Tibial nerve (tissue), 4 donors: ENCODE data around the gene SNCG. TPM values are rescaled to one million over a fixed set of nuclear protein-coding genes. Genes with fewer than 3 reads are reported as not detected.

Experiments
- DNase-seq, 2 donors: peaks; one replicate each; pipeline ENCODE4 v3.0.0-alpha.2; 2019; ENCODE audit warnings: low spot score in 2 of 2
- H3K27ac ChIP-seq, 4 donors: fragments of 200-600 bp; sonication (generic) in 3 of 4; one replicate each; pipeline ENCODE4 v1.5.1; 2017 to 2019; ENCODE audit warnings: mild to moderate bottlenecking in 1 of 4
- H3K27me3 ChIP-seq, 2 donors: fragments of 200-600 bp; sonication (generic) in 1 of 2; one replicate each; pipeline versions ENCODE4 v1.5.1 to v1.6.0; 2017 to 2019
- H3K36me3 ChIP-seq, 3 donors: fragments of 200-600 bp; sonication (generic); one replicate each; pipeline ENCODE4 v1.5.1; 2018 to 2019
- H3K4me1 ChIP-seq, 4 donors: fragments of 200-600 bp; sonication (generic) in 3 of 4; one replicate each; pipeline ENCODE4 v1.5.1; 2017 to 2019
- H3K4me3 ChIP-seq, 4 donors: fragments of 200-600 bp; sonication (generic) in 3 of 4; one replicate each; pipeline ENCODE4 v1.5.1; 2017 to 2019; ENCODE audit warnings: mild to moderate bottlenecking in 1 of 4, moderate library complexity in 1 of 4
- H3K9me3 ChIP-seq, 4 donors: fragments of 200-600 bp; sonication (generic) in 3 of 4; one replicate each; pipeline ENCODE4 v1.5.1; 2017 to 2019
- EP300 ChIP-seq, 2 donors: sonication (generic); formaldehyde crosslinking; IDR thresholded peaks; one replicate each; pipeline ENCODE4 v1.6.1; 2017; ENCODE audit warnings: antibody characterized with exemption in 2 of 2, mild to moderate bottlenecking in 1 of 2
- POLR2A ChIP-seq, 2 donors: fragments of 450-650 bp; IDR thresholded peaks; one replicate each; pipeline ENCODE4 v1.6.1; 2017; ENCODE audit warnings: antibody characterized with exemption in 2 of 2, mild to moderate bottlenecking in 2 of 2, moderate library complexity in 2 of 2
- WGBS, 2 donors: methylation state at CpG; one replicate each; pipeline ENCODE4 v1.1.5; 2018; 5-methylcytosine and 5-hydroxymethylcytosine counted together
- total RNA-seq, 4 donors: library from RNA; depleted of rRNA; stranded (reverse); fragments of >200 nt; gene quantifications; one replicate each; pipeline ENCODE4 v1.1.0, GENCODE V29; 2016
- TF ChIP-seq, protein P1 (sequence below), 5 experiments: fragments of 200-600 bp in 3 of 5; fragments of 450-650 bp in 2 of 5; sonication (generic) in 3 of 5; IDR thresholded peaks; one replicate each; pipeline ENCODE4 v1.5.1; 2016 to 2019; ENCODE audit warnings: antibody characterized with exemption in 5 of 5, mild to moderate bottlenecking in 3 of 5, moderate library complexity in 2 of 5

The SNCG gene
- total RNA-seq, 4 donors from 2014 or later: 86.1 to 213 (median 119) TPM

DNA sequence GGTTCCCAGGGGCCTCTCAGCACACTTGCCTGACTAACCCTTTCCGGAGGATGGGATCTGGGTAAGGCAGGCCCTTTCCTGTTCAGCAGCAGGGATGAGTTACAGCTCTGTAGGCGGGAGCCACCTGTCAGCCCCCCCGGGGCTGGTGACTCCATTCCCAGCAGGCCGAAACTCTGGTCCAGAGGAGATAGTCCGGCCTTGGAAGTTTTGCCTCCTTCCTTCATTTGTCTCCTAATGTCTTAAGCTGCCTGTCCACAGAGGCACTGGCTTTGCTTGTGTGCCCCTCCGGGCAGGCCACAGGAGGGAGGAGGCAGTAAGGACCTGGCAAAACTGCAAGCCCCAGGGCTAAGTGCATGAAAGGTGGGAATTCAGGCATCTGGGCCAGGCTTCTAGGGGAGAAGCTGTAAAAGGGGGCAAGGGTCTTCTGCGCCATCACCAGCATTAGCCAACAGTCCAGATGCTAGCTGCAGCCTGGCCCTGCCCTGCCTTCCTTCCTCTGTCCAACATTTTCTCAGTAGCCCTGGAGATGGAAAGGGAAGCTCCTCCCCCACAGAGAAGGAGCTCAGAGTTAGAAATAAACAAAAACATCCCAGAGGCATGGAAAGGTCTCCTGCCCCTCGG is 11.1 kb downstream of the SNCG start:
- 13 to 28% methylated on average over 7 to 8 of the region's 8 CpGs for WGBS, 2 donors
- Histone ChIP-seq H3K9me3 (no peaks in the 10 kb centered on the region), H3K4me1 (peaks cover 0 to 74% (median 45%) of the 10 kb centered on the region in 4 donors), H3K36me3 (no peaks in the 10 kb centered on the region), H3K27ac (peak overlapping the region; percentile 94 to 100 (median 97)), H3K4me3 (peak overlapping the region; percentile 64 to 85 (median 80)), H3K27me3 (no peaks in the 10 kb centered on the region)
- TF ChIP-seq POLR2A (IDR thresholded peaks at IDR 0.05) (no peak), EP300 (IDR thresholded peaks at IDR 0.05) (no peak)
- TF ChIP-seq, protein P1, sequence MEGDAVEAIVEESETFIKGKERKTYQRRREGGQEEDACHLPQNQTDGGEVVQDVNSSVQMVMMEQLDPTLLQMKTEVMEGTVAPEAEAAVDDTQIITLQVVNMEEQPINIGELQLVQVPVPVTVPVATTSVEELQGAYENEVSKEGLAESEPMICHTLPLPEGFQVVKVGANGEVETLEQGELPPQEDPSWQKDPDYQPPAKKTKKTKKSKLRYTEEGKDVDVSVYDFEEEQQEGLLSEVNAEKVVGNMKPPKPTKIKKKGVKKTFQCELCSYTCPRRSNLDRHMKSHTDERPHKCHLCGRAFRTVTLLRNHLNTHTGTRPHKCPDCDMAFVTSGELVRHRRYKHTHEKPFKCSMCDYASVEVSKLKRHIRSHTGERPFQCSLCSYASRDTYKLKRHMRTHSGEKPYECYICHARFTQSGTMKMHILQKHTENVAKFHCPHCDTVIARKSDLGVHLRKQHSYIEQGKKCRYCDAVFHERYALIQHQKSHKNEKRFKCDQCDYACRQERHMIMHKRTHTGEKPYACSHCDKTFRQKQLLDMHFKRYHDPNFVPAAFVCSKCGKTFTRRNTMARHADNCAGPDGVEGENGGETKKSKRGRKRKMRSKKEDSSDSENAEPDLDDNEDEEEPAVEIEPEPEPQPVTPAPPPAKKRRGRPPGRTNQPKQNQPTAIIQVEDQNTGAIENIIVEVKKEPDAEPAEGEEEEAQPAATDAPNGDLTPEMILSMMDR (IDR thresholded peaks at IDR 0.05): no peak
- no peak for DNase-seq

DNA sequence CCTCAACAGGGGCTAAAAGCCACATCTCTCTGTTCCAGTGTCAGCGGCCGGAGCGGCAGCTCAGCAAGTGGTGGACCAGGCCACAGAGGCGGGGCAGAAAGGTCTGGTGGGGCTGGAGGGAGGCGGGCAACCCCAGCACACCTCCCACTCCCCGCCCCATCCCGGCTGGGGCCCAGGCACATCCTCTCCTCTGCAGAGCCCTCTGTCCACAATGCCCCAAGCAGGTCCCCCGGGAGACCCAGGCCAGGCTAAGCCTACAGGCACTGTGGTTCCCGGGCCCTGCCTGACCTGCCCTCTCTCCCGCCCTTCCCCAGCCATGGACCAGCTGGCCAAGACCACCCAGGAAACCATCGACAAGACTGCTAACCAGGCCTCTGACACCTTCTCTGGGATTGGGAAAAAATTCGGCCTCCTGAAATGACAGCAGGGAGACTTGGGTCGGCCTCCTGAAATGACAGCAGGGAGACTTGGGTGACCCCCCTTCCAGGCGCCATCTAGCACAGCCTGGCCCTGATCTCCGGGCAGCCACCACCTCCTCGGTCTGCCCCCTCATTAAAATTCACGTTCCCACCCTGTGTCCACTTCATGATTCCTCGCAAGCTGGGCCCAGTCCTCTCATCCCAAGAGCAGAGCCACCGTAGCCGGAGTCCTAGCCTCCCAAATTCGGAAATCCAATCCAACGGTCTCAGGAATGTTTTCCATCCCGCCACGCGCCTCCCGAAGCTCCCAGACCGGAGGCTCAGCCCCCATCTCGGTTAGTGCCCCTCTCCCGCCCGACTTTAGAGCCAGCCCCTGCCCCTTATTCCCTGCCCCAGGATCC is 12.0 kb downstream of the SNCG start:
- DNase-seq: peak; percentile 89 to 91
- no peaks in the 10 kb centered on the region for H3K9me3 ChIP-seq
- WGBS, 2 donors: 7 to 9% methylated on average over 25 to 28 of the region's 30 CpGs
- H3K27me3 ChIP-seq: no peaks in the 10 kb centered on the region
- H3K36me3 ChIP-seq: no peaks in the 10 kb centered on the region
- peaks cover 0 to 68% (median 44%) of the 10 kb centered on the region in 4 donors for H3K4me1 ChIP-seq
- peak overlapping the region; percentile 64 to 85 (median 80) for H3K4me3 ChIP-seq
- peak overlapping the region; percentile 94 to 100 (median 97) for H3K27ac ChIP-seq
- TF ChIP-seq EP300 (IDR thresholded peaks at IDR 0.05) (peak in 1 of 2 donors; percentile 94), POLR2A (IDR thresholded peaks at IDR 0.05) (peak; percentile 67 to 85)
- TF ChIP-seq, protein P1 (IDR thresholded peaks at IDR 0.05): no peak

DNA sequence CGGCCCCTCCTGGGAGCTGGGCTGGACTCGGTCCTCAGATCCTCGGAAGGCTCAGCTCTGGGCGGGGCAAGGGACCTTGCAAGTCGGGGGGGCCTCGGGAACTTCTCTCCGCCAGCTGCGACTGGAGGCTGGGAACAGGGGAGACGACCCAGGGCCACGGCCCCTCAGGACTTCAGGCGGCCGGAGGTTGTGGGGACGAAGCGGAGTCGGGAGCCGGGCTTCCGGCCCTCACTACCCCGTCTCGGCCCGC is 12.5 kb downstream of the SNCG start:
- Histone ChIP-seq H3K27ac (peak overlapping the region; percentile 94 to 100 (median 97)), H3K9me3 (no peaks in the 10 kb centered on the region), H3K4me1 (peaks cover 0 to 62% (median 41%) of the 10 kb centered on the region in 4 donors), H3K27me3 (no peaks in the 10 kb centered on the region), H3K4me3 (peak overlapping the region; percentile 64 to 85 (median 80)), H3K36me3 (no peaks in the 10 kb centered on the region)
- TF ChIP-seq, protein P1 (IDR thresholded peaks at IDR 0.05): no peak
- TF ChIP-seq EP300 (IDR thresholded peaks at IDR 0.05) (no peak), POLR2A (IDR thresholded peaks at IDR 0.05) (peak; percentile 99)
- no peak for DNase-seq
- WGBS, 2 donors: 0% methylated on average over 6 to 11 of the region's 20 CpGs

DNA sequence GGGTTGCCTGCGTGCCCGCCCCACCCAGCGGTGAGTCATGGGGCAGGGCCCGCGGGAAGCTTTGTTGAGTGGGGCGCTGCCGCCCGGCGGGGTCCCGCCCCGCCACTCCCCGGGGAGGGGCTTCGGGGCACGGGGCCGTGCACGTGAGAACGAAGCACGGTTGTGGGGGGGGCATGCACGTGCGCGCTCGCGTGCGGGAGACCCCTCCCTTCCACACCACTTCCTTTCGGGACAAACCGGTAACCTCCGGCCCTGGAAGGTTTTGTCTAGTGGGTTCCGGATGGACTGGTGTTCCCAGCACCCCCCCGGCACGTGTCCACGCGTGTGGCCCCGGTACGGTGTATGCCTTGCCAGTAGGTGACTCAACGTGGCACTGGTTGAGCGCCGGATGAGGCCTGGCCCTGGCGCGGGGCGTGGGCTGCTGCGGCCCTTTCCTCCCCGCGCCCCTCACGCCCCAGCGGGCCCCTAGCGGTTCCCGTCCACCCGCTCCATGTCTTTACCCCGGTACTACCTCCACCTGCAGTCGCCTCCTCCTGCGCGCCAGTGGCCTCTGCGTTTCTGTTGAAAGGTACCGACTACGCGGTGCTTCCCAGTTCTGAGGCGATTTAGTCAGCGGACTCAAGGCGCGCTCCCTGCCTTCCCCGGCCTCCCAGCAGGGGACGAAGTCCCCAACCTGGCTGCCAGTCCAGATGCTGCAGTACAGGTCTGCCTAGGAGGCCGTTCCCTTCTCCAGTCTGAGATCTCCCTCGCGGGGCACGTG is 13.0 kb downstream of the SNCG start:
- Histone ChIP-seq H3K27me3 (no peaks in the 10 kb centered on the region), H3K9me3 (no peaks in the 10 kb centered on the region), H3K27ac (peak overlapping the region; percentile 94 to 100 (median 97)), H3K36me3 (no peaks in the 10 kb centered on the region), H3K4me3 (peak overlapping the region; percentile 64 to 85 (median 80)), H3K4me1 (peaks cover 0 to 57% (median 37%) of the 10 kb centered on the region in 4 donors)
- WGBS, 2 donors: 17 to 25% methylated on average over 21 to 44 of the region's 66 CpGs
- TF ChIP-seq POLR2A (IDR thresholded peaks at IDR 0.05) (no peak), EP300 (IDR thresholded peaks at IDR 0.05) (peak; percentile 93 to 99)
- TF ChIP-seq, protein P1 (IDR thresholded peaks at IDR 0.05): peak in 2 of 5 experiments; percentile 34 to 35
- DNase-seq: peak; percentile 91 to 93
